NCI-H1048 (cell line): ENCODE measurements around the gene EPYC.

Experiments
- DNase-seq: peaks from one replicate; lab custom pipeline; 2025; lab: John Stamatoyannopoulos, UW

EPYC gene

DNA sequence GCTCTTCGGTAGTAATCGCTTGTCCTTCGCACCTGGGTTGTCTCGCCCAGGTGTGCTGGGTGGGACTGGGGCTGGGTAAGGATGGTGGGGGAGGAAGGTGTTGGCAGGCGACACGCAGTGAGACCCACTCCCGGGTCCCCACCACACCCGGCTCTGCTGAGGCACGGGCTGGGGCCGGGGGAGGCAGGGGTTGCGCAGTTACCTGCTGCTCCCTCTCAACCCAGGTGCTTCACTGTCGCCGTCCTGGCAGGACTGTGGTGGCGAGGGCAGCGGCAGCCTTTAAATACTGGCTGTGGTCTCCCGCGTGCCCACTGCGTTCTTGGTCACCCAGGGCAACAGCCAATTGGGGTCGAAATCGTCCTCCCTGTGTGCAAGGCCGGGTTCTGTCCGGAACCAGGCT is 49.9 kb downstream of the EPYC start, which contains the start of gene CCER1:
Gene CCER1 (minus strand): TSS at position 256 of the 400 bp plus-strand sequence. CDS start 434 bp downstream, outside the sequence.
- no peak for DNase-seq

DNA sequence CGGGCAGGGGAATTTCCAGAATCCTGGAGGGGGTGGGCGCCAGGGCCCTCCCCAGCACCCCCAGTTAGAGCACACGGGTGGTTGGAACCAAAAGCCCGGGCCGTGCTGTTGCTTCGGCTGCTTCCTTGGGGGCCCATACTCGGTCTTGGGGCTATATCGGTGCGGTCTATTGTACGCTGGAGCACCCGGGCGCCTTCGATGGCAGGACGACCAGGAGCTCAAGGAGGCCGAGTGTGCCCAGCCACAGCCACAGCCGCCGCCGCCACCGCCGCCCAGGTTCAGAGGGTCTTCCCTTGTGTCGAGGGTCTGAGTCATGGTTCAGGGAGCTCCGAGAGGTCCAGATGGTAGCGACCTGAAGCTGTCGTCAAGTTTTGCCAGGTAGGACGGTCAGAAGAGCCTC is 50.3 kb downstream of the EPYC start:
- no peak for DNase-seq

DNA sequence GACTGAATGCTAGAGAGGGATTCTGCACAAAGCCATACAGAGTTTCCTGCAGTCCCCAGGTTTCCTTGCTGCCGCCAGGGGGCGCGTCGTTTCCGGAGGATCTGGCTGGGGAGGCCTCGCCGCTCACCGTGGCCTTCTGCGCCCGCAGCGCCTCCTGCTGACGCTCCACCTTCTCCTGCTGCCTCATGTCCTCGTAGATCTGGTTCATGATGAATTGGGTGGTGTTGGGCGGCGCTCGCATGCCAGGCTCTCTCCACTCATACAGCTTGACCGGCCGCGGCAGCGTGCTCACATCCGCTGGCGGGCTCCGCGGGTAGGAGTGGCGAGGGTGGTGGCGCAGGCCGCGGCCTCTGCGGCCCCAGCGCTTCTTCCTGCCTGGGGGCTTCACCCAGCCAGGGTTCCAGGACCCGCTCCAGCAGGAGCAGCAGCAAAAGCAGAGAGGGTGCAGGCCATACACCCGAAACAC is 50.8 kb downstream of the EPYC start:
- no peak for DNase-seq

DNA sequence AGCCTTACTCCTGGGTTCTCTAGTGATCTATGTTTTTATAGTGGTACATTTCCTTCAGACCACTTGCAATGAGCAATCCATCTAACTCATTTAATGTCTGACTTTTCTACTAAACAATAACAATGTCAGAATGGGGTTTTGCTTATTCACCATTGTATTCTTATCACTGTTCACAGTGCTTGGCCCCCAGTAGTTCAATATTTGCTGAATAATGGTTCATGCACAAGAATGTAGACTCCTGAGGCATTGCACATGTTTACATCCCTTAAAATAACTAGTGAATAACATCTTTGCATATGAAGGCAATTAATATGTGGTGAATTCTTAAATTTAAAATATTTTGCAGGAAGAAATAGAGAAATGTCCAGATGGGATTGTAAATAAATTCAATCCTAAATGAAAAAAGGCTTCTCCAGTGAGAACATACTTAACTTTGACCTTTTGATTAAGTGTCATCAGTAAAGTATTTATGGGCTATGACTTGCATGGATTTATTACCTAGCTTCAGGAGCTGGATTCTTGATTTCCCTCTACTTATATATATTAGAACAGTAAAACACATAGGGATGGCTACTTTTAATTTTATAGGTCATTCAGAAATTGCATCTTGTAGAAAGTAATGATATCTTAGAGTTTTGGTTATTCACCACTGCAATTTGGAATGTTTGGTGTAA is 53.2 kb downstream of the EPYC start:
- no peak for DNase-seq

DNA sequence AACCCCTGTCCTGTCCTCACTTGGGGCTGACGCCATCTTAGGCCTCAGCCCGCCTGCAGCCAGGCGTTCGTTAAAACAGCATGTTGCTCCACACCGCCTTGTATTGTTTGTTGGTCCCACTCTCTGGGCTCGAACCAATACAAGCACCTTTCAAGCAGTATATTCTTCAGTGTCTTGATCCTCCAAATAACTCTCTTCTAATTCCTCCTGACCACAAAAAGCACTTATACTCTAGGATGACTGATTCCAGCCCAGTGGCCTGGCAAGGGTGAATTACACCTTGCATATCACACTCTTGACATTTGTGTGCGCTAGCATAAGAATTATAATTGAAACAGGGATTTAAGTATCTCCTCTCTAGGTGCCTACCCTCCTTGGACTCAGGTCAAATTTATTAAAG is 56.9 kb downstream of the EPYC start:
- DNase-seq, result no peak

DNA sequence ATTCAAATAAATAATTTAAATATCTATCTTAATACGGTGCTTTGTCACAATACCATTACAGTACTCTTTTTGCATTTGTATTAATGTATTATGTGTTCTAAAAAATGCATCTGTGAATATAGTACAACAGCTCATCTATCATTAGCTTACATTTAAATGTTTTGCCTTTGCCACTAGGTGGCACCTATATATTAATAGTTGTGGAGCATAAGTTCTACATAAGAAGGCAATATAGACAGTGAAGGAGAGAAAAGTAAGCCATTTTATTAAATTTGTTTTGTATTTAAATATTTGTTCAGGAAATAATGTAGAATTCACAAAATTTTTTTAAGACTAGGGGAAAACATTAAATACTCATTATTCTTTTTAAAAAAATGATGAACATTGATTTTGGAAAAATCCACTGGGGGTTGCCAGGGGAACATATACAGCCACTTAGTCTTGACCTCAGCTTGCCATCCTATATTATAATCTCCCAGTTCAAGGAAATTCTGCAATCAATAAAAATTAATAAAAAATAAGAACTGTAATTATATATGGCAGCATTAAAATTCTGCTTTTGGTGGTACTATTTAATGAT is 59.6 kb downstream of the EPYC start:
- DNase-seq, result no peak

DNA sequence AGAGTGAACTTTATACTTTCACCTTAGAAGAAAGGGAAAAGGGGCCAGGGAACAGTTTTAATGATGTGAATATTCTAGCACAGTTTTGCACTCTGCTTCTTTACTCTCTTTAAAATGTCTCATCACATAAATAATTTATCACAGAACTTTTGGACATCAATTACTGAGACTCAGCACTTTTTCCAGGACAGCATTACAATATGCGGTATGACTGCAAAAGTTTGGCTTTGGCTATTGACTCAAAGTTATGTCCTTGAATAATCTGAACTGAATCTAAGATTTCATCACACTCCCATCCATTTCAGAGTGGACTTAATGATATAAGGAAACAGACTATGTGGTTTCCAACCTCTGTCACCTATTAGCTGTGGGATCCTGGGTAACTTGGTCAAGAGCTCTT is 61.5 kb downstream of the EPYC start:
- DNase-seq, result no peak

DNA sequence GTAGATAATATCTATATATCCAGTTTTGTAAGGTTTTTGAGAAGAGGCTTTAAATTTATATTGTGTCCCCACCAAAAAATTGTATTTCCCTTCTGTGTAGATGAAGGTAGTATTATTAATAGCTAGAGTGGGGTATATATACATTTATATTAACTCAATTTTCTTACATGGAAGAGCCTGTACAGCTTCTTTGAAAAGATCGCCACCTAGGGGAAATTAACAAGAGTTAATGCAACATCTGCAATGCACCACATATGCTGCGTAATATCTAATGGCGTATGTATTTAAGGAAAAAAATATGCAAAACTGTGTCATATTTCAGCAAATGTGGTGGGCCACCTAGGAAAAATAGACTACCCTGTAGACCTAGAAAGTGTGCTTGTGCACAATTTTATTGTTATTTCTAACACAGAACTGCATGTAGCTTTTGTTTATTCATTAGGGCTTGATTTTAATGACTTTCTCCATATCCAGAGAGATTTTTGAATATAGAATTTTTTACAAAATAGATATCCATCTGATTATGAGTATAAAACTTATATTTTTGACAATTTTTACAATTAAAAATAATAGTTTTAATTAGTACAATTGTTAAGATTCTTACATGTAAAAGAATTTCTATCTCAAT is 63.8 kb downstream of the EPYC start:
- peak; percentile 37 for DNase-seq

DNA sequence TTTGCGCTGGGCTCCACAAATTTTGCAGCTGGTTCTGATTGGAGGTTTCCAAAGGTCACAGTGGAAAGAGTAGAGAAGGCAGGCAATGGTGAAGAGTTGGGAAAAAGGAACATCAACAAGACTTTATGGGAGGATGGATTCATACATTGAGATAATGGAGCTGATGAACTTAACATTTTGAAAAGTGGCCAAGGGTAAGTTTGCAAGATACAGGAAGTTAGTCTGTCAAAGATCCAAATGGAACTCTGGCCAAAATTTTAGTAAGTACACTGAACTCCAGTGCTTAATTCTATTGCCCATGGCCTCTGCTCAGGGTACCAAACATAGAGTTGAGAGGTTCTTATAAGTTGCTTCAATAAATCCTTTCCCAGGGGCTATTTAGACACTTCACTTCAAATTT is 65.4 kb downstream of the EPYC start:
- no peak for DNase-seq

DNA sequence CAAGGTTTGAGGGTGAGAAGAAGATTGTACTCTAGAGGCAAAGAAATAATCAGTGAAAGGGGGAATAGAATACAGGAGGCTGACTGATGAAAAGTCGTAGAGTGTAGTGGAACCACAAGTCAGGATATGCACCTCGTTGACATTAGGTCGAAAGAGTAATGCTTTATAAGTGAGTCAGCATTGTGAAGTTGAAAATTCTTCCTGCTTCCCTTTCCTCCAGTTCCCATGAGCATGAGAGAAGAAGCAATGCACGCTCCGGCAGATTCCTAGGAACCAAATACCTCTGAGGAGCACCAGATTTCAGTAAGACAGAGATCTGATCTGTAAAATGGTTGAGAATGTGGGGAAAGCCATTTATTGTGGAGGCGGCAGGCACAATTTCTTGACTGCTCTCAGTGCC is 66.3 kb downstream of the EPYC start:
- no peak for DNase-seq

DNA sequence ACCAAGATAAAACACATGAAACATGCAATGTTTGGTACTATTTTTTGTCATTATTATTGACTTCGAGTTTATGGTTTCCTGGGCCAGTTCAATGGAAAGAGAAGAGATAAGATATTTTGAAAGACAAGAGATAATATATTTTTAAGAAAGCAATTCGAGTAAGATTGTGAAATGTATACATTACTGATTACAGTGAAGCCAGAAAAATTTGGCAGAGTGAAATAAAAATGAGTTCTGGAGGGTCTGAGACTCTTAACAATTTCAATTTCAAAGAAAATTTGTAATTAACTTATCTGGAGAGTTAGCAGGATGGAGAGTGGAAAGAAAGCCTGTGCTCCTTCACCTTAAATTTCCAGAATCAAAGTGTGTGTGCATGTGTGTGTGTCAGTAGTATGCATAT is 67.1 kb downstream of the EPYC start:
- no peak for DNase-seq

DNA sequence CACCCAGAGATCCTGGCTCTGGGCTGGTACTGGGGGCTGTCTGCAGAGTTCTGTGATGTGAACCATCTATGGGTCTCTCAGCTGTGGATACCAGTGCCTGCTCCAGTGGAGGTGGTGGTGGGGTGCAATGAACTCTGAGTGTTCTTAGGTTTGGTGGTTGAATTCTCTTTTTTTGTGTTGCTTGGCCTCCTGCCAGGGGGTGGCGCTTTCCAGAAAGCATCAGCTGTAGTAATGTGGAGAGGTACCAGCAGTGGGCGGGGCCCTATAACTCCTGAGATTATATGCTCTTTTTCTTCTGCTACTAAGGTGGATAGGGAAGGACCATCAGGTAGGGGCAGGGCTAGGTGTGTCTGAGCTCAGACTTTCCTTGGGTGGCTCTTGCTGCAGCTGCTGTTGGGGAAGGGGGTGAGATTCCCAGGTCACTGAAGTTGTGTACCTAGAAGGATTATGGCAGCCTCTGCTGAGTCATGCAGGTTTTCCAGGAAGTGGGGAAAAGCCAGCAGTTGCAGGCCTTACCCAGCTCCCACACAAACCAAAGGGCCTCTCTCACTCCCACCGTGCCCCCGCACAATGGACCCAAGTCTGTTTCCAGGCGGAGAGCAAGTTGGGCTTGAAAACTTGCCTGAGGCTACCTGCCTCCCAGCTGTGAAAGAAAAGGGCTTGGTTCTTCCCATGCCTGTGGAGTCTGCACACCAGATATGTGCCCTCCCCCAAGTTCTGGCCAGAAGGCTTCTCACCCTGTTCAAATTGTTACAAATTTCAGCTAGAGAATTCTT is 68.4 kb downstream of the EPYC start:
- no peak for DNase-seq

DNA sequence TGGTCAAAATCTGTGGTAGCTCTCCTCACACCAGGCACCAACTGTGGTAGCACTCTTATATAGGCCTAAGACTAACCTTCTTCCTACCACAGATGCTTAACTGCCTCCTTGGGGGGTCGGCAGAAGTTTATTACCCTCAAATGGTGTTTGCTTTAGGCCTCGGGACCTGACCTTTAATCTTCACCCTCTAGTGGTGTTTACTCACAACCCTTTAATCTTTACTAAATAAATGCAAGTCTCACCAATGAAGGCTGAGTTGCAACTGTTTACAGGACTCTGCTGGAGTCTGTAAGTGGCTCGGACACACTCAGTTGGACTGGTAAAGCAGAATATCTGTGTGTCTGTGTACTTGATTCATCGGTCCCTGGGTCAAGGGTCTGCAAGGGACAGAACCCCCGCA is 79.2 kb downstream of the EPYC start:
- DNase-seq, result no peak

DNA sequence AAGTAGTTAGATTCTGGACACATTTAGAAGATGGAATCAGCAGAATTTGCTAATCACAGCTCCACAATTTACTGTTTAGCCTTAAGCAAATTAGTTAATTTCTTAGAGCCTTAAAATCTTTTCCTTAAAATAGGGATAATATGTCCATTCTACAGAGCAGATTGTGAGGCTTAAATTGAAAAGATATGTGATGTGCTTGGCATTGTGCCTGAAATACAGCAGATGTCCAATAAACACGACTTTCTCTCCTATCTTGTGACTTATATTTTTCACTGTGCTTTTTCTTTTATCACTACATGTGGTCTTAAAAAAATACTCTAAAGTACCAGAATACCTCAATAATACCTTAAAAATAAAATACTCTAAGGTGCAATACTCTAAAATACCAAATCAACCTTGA is 80.4 kb downstream of the EPYC start:
- DNase-seq, result no peak

DNA sequence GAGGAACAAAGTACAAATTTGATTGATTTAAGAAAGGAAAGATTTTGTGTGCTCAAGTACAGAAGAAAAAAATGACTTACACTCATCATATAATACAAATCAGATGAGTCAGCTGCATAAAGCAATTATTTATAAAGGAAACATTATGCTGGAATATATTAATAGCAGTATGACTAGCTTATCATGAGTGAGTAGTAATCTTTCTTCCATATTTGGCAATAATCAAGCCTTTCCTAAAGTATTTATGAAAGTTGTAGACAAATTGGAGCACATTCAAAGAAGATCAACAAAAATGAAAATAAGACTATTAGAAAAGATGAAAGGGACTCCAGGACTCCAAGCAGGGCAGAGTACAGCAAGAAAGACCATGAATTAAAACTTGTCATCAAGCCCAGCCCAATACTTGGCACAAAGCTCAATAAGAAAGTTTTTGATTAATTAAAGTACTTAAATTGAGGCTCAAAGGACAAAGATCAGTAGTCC is 82.6 kb downstream of the EPYC start:
- DNase-seq, result no peak

DNA sequence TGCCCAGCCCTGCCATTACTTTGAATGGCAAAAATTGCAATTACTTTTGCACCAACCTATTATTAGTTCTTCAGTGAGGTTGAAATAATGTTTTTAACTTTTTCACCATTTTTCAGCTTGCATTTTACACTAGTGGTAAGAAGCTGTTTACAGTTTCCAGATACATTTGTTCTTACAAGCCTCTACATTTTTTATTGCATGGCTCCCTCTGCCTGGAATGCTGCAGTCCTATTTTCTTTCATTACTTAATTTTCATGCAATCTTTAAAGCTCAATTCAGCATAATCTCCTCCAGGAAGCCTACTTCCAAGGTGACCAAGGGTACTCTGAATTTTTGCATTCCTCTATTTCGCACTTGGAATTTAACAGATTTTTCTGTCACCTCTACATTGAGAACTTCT is 83.2 kb downstream of the EPYC start:
- no peak for DNase-seq

DNA sequence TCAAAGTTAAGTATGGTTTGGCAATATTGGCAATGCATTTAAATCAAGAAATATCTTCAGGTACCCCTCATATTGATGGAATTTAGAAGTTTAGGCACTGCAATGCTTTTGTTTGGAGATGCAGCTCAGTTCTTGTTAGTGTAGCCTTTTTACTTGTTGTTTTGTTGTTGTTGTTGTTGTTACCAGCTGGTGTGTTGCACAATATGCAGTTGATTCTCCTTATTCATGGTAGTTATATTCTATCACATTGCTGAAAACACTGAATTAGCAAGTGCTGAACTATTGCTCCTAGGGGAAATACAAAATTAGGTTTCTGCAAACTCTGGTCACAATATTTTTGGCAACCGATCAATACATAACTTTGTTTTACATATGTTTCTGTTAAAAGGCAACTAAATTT is 84.5 kb downstream of the EPYC start:
- DNase-seq, result no peak

DNA sequence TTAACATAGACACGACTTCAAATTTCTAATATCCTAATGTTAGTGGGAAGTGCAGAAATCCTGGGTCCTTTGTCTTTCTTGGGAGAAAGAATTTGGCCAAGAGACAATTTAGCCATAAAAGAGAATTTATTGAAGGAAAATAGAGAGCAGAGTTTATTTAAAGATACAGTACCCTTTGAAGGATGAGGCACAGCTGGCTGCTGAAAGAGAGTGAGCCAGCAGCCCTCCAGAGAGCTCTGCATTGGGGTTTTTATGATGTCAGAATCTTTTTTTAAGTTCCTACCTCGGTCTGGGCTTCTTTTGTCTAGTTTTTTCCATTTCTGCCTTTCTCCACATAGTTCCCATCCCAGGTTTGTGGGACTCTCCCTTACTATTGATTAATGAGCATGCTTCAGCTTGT is 87.3 kb downstream of the EPYC start:
- DNase-seq, result no peak

DNA sequence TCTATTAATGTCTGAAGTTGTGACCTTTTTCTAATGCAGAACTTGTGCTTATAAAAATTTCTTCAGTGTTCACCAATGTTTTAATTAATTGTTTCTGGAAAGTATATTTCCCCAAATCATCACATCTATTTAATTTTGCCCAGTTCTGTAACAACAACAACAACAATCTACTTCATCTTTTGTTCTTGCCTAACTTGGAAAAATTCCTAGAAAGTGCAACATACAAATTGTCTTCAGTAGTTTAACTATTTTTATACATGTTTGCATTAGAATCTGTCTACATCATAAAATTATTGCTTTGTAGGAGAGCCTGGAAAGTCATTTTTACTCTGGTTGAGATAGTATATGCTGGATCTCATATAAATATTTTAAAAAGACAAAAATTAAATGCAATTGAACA is 88.3 kb downstream of the EPYC start:
- DNase-seq, result no peak

DNA sequence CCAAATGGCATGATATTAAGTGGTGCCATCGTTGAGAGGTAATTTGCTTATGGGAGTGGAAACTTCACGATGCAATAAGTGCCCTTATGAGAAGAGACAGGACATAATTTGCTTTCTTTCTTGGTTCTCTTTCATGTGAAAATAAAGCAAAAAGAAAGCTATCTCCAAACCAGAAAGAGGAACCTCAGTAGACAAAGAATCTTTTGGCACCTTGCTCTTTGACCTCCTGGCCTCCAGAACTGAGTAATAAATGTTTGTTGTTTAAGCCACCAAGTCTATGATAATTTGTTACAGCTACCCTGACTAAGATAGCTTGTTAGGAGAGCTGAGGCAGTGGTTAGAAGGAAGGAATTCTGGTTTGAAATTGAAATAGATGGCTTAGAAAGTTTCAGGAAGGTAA is 89.4 kb downstream of the EPYC start:
- no peak for DNase-seq
